Left colon (tissue), 2 donors: ENCODE data around the gene EBP. TPM values are rescaled to one million over a fixed set of nuclear protein-coding genes. Genes with fewer than 3 reads are reported as not detected.
"Not testable (repeated sequence)": the region's sequence is repeated elsewhere in the genome, so short reads cannot be mapped to it uniquely, and the experiment has no call there.

Source experiments
- ATAC-seq: fragments of 200-7000 bp; cut with Tn5 transposase; one replicate; pipeline ENCODE4 v1.9.1; 2020; ENCODE audit warnings: mild to moderate bottlenecking, moderate library complexity
- DNase-seq, 2 donors: peaks; one replicate each; pipeline ENCODE4 v3.0.0-alpha.2; 2020
- intact Hi-C, 2 donors: fragments of 100-400 bp; cut with DNase I in 1 of 2; cut with micrococcal nuclease in 1 of 2; formaldehyde crosslinking; loops; one replicate each; pipeline versions ENCODE4 v1.11.2 to v1.14.0; 2022; cut with DNase I, micrococcal nuclease
- total RNA-seq, 2 donors: library from RNA; stranded (reverse); fragmentation: NEBNext Ultra II Directional; extraction: Animal tissue kit (Norgen Biotek cat#: 25700); gene quantifications; one replicate each; pipeline ENCODE4 v1.2.1, GENCODE V29; 2021
- donor health status: DM: no; HTN: no; CAD: no.
- donor health status: DM: yes; HTN: yes; CAD: no.

Gene EBP
- total RNA-seq, 2 donors from 2014 or later, result 152 to 207 TPM

GRCh38 chrX:48516285-48516684 is 5.3 kb upstream of the EBP start:
- ATAC-seq, result no peak
- intact Hi-C loops, result no loop called here
- DNase-seq, result no peak

GRCh38 chrX:48516987-48517386 is 4.6 kb upstream of the EBP start:
- intact Hi-C loops, result no loop called here
- DNase-seq (no peak), ATAC-seq (no peak)

- DNase-seq, intact Hi-C loops, ATAC-seq: not testable (repeated sequence)
These were observed 2.1 kb upstream of the EBP start for GRCh38 chrX:48519481-48519880.

GRCh38 chrX:48520455-48520854 is 1.2 kb upstream of the EBP start:
- no peak for DNase-seq
- ATAC-seq, result no peak
- intact Hi-C loops, result no loop called here

GRCh38 chrX:48520976-48521352 is 644 bp upstream of the EBP start:
- ATAC-seq (no peak), DNase-seq (no peak)
- intact Hi-C loops, result no loop called here

- intact Hi-C loops, result no loop called here
- peak; percentile 71 for ATAC-seq
- peak; percentile 47 to 48 for DNase-seq
These were observed 683 bp downstream of the EBP start for GRCh38 chrX:48522291-48522690.

GRCh38 chrX:48523682-48524081 is 2.1 kb downstream of the EBP start:
- intact Hi-C loops, result no loop called here
- ATAC-seq, result no peak
- no peak for DNase-seq

- ATAC-seq, intact Hi-C loops, DNase-seq: not testable (repeated sequence)
These were observed 4.2 kb downstream of the EBP start for GRCh38 chrX:48525853-48526252.

- DNase-seq, result no peak
- intact Hi-C loops, result no loop called here
- no peak for ATAC-seq
These were observed 9.1 kb downstream of the EBP start for GRCh38 chrX:48530736-48531135.

GRCh38 chrX:48531358-48531959 is 9.9 kb downstream of the EBP start:
- intact Hi-C loops, result no loop called here
- no peak for DNase-seq
- ATAC-seq, result peak; percentile 91

- intact Hi-C loops, result no loop called here
- no peak for DNase-seq
- no peak for ATAC-seq
These were observed 10.6 kb downstream of the EBP start for GRCh38 chrX:48532161-48532560.

- ATAC-seq (no peak), DNase-seq (no peak)
- intact Hi-C loops, result no loop called here
These were observed 11.6 kb downstream of the EBP start for GRCh38 chrX:48533165-48533564.

GRCh38 chrX:48538641-48539344 is 17.2 kb downstream of the EBP start:
- DNase-seq, result no peak
- ATAC-seq, result no peak
- intact Hi-C loops, result no loop called here

- peak; percentile 91 for ATAC-seq
- intact Hi-C loops, result no loop called here
These were observed 17.9 kb downstream of the EBP start, which contains the start of gene TBC1D25 for GRCh38 chrX:48539345-48540027. Gene TBC1D25, plus strand, starts transcription at chrX:48539714. Its CDS starts 84 bp downstream, at chrX:48539798.

GRCh38 chrX:48540028-48540375 is 18.4 kb downstream of the EBP start:
- intact Hi-C loops, result no loop called here
- ATAC-seq (peak; percentile 58), DNase-seq (peak in 1 of 2 donors; percentile 53)

More at GRCh38 chrX:48539345-48540027, 17.9 kb downstream of the EBP start, which contains the start of gene TBC1D25:
- peak; percentile 98 for DNase-seq

GRCh38 chrX:48540480-48540879 is 18.9 kb downstream of the EBP start:
- DNase-seq (no peak), ATAC-seq (no peak)
- intact Hi-C loops, result no loop called here

GRCh38 chrX:48541140-48541814 is 19.7 kb downstream of the EBP start:
- DNase-seq, result no peak
- no peak for ATAC-seq
- intact Hi-C loops, result no loop called here

GRCh38 chrX:48548871-48549270 is 27.3 kb downstream of the EBP start:
- intact Hi-C loops, result no loop called here
- ATAC-seq (no peak), DNase-seq (no peak)

GRCh38 chrX:48555731-48556325 is 34.2 kb downstream of the EBP start:
- ATAC-seq, intact Hi-C loops, DNase-seq: not testable (repeated sequence)
